Heart right ventricle (tissue), 16 donors: ENCODE results near the gene TMEM132A. TPM values are rescaled to one million over a fixed set of nuclear protein-coding genes. Genes with fewer than 3 reads are reported as not detected.

Source experiments
- ATAC-seq, 8 donors: fragments of 200-7000 bp; cut with Tn5 transposase; one replicate each; pipeline ENCODE4 v1.9.1; 2020; ENCODE audit warnings: mild to moderate bottlenecking in 8 of 8, moderate library complexity in 8 of 8, moderate number of reproducible peaks in 1 of 8
- DNase-seq, 2 donors: peaks; one replicate each; pipeline ENCODE4 v3.0.0-alpha.2; 2020
- H3K27ac ChIP-seq, 10 donors: fragments of 200-600 bp; sonication (generic) in 2 of 10; one replicate each; pipeline versions ENCODE4 v1.5.0 to v1.8.0; 2020 to 2022; ENCODE audit warnings: mild to moderate bottlenecking in 3 of 10
- H3K27me3 ChIP-seq, 7 donors: fragments of 200-600 bp; one replicate each; pipeline ENCODE4 v1.8.0; 2021 to 2022; ENCODE audit warnings: mild to moderate bottlenecking in 2 of 7
- H3K36me3 ChIP-seq, 9 donors: fragments of 200-600 bp; sonication (generic) in 1 of 9; one replicate each; pipeline versions ENCODE4 v1.5.0 to v1.8.0; 2020 to 2022; ENCODE audit warnings: mild to moderate bottlenecking in 2 of 9
- H3K4me1 ChIP-seq, 9 donors: fragments of 200-600 bp; sonication (generic) in 1 of 9; one replicate each; pipeline versions ENCODE4 v1.5.0 to v1.8.0; 2020 to 2022; ENCODE audit warnings: mild to moderate bottlenecking in 4 of 9
- H3K4me3 ChIP-seq, 10 donors: fragments of 200-600 bp; sonication (generic) in 2 of 10; one replicate each; pipeline versions ENCODE4 v1.5.0 to v1.8.0; 2020 to 2022; ENCODE audit warnings: mild to moderate bottlenecking in 7 of 10, moderate library complexity in 2 of 10
- H3K9me3 ChIP-seq, 11 donors: fragments of 200-600 bp in 10 of 11; sonication (generic) in 2 of 11; one replicate each; pipeline versions ENCODE4 v1.5.0 to v1.8.0; 2013 to 2022; ENCODE audit warnings: mild to moderate bottlenecking in 2 of 11, control low read depth in 1 of 11, moderate library complexity in 1 of 11
- CTCF ChIP-seq, 9 donors: fragments of 200-600 bp; sonication (generic) in 2 of 9; IDR thresholded peaks; one replicate each; pipeline versions ENCODE4 v1.5.0 to v1.8.0; 2021 to 2022; ENCODE audit warnings: antibody characterized with exemption in 9 of 9, mild to moderate bottlenecking in 5 of 9, moderate library complexity in 1 of 9
- WGBS, 2 donors: extraction: QIAGEN DNeasy Blood & Tissue Kit; methylation state at CpG; one replicate each; pipeline ENCODE4 v1.1.7; 2013; ENCODE audit warnings: inconsistent platforms in 1 of 2; 5-methylcytosine and 5-hydroxymethylcytosine counted together
- intact Hi-C, 10 donors: fragments of 100-400 bp; cut with DNase I; formaldehyde crosslinking; loops; one replicate each; pipeline versions ENCODE4 v1.11.1 to v1.14.2; 2022
- polyA plus RNA-seq, 2 donors: library from polyadenylated mRNA; stranded (reverse); fragments of 200-250 nt; gene quantifications; one replicate each; pipeline ENCODE4 v1.2.3, GENCODE V29; 2013
- total RNA-seq, 10 donors: library from RNA; stranded (reverse); fragmentation: NEBNext Ultra II Directional in 3 of 10; extraction: Animal tissue kit (Norgen Biotek cat#: 25700) in 3 of 10; gene quantifications; one replicate each; pipeline versions ENCODE4 v1.2.1 to v1.2.4, GENCODE V29; 2021 to 2023
- donor health status: Arrhythmogenic right ventricular cardiomyopathy.
- donor health status: ischemic (EF 13 %, LVEDD 7.1; RV severe dilation, severe dysfunction).
- donor health status: healthy with polysubstance abuse.
- donor health status: DM: no; HTN: yes; CAD: no.
- donor health status: DM: no; HTN: no; CAD: no.
- donor health status: ischemic (EF 25% LVEDD 6.9; RV normal size, moderate dysfunction).
- donor health status: ischemic (EF 25% LVEDD 5.7; RV mildly dilated, moderate dysfunction).
- donor health status: healthy.
- donor health status: DM: yes; HTN: yes; CAD: no.
- donor health status: Ischemic cardiomyopathy.
- donor health status: ischemic (EF 35%, LVEDD 5.7; RV mildly dilated, moderate dysfunction).
- donor health status: nonischemic (EF 11% LVEDD 7.7; RV severe dilation, severe dysfunction).
- donor health status: DM: yes; HTN: yes; CAD: no.
- donor health status: PGD.
- donor health status: ischemic (EF 29% LVEDD 5.4; RV normal size, mild dysfunction).
- donor health status: nonischemic (EF 23%, LVEDD 6.1; RV moderate dilation, normal function).

Gene TMEM132A
- total and polyA plus RNA-seq, 12 donors, result 3.7 to 16.4 (median 7.4) TPM

GRCh38 chr11:60922906-60923305, 1.4 kb upstream of the TMEM132A start:
- H3K27me3 ChIP-seq, result peaks cover 0 to 46% (median 12%) of the 10 kb centered on the region in 7 donors
- peaks cover 0 to 46% (median 32%) of the 10 kb centered on the region in 9 donors for H3K36me3 ChIP-seq
- no peak overlapping the region for H3K4me3 ChIP-seq
- H3K9me3 ChIP-seq, result no peaks in the 10 kb centered on the region
- ATAC-seq (no peak), DNase-seq (no peak)
- TF ChIP-seq CTCF (IDR thresholded peaks at IDR 0.05), result no peak
- WGBS, 2 donors, result 92 to 94% methylated on average over 6 of the region's 6 CpGs
- H3K27ac ChIP-seq, result no peak overlapping the region
- H3K4me1 ChIP-seq, result peaks cover 7 to 53% (median 43%) of the 10 kb centered on the region in 9 donors
- intact Hi-C loops, result no loop called here

GRCh38 chr11:60923326-60923725, 934 bp upstream of the TMEM132A start:
- ATAC-seq (no peak), DNase-seq (no peak)
- intact Hi-C loops, result no loop called here
- Histone ChIP-seq H3K36me3 (peaks cover 0 to 44% (median 32%) of the 10 kb centered on the region in 9 donors), H3K4me3 (no peak overlapping the region), H3K9me3 (no peaks in the 10 kb centered on the region), H3K27me3 (peaks cover 0 to 46% (median 12%) of the 10 kb centered on the region in 7 donors), H3K27ac (no peak overlapping the region), H3K4me1 (peaks cover 7 to 48% (median 40%) of the 10 kb centered on the region in 9 donors)
- WGBS, 2 donors, result 73 to 79% methylated on average over 5 of the region's 5 CpGs
- no peak for TF ChIP-seq CTCF (IDR thresholded peaks at IDR 0.05)

- ATAC-seq, result peak in 2 of 8 donors; percentile 6 to 23
- intact Hi-C loops, result no loop called here
- no peak for DNase-seq
- TF ChIP-seq CTCF (IDR thresholded peaks at IDR 0.05), result no peak
- Histone ChIP-seq H3K9me3 (no peaks in the 10 kb centered on the region), H3K27me3 (peaks cover 0 to 46% (median 12%) of the 10 kb centered on the region in 7 donors), H3K36me3 (peaks cover 0 to 44% (median 32%) of the 10 kb centered on the region in 9 donors), H3K4me3 (peak overlapping the region in 9 of 10 donors; percentile 66 to 90 (median 68)), H3K4me1 (peaks cover 4 to 44% (median 35%) of the 10 kb centered on the region in 9 donors), H3K27ac (no peak overlapping the region)
- WGBS, 2 donors, result 52 to 54% methylated on average over 6 of the region's 6 CpGs
Observed at GRCh38 chr11:60923800-60924109, 505 bp upstream of the TMEM132A start.

- Histone ChIP-seq H3K4me1 (peaks cover 4 to 30% (median 23%) of the 10 kb centered on the region in 9 donors), H3K36me3 (peaks cover 0 to 38% (median 27%) of the 10 kb centered on the region in 9 donors), H3K9me3 (no peaks in the 10 kb centered on the region), H3K27ac (peak overlapping the region in 5 of 10 donors; percentile 8 to 65 (median 56)), H3K4me3 (peak overlapping the region; percentile 34 to 90 (median 68)), H3K27me3 (peaks cover 0 to 46% (median 12%) of the 10 kb centered on the region in 7 donors)
- DNase-seq (no peak), ATAC-seq (peak in 4 of 8 donors; percentile 4 to 22 (median 18))
- WGBS, 2 donors, result 4 to 7% methylated on average over 34 to 35 of the region's 35 CpGs
- intact Hi-C loops, result no loop called here
- no peak for TF ChIP-seq CTCF (IDR thresholded peaks at IDR 0.05)
Observed at GRCh38 chr11:60924906-60925853, 920 bp downstream of the TMEM132A start.
